GM18909 (cell line): Measurements from ENCODE around the gene MBLAC1.

Source experiments
- ATAC-seq: cut with Tn5 transposase; IDR thresholded peaks from one replicate; pipeline ENCODE4 v1.9.1; 2021; ENCODE audit warnings: mild to moderate bottlenecking; ENCODE audit not compliant: unreplicated experiment, poor library complexity

MBLAC1 gene

DNA sequence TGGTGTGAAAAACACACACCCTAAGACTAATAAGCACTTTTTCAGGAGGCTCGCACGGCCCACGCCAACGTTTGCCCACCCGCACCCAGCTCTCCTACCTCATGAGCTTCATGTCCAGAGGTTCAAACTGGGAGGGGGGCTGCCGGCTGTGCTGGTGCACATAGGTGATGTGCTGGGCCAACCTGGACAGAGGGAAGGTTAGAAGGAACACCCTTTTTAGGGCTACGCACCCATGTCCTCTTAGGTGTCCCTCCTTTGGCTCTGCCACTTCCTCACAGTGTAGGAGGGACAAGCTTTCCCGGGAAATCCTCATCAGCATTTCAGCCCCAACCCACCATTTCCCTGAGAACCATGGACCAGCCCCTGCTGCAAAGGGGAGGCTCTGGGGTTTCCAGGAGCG lies 31.5 kb upstream of the MBLAC1 start:
- no peak for ATAC-seq

DNA sequence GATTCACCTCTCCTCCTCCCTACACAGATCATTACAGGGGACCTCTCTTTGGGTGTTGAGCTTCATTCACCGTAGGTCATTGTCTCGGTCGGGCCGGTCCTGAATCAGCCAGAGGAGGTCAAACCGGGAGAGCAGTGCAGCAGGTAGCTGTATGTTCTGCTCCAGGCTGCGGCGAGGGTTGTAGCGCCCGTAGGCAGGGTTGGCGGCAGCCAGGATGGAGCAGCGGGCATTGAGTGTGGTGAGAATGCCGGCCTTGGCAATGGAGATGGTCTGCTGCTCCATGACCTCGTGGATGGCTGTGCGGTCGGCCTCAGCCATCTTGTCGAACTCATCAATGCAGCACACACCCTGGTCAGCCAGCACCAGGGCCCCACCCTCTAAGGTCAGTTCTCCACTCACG lies 31.1 kb upstream of the MBLAC1 start:
- no peak for ATAC-seq

DNA sequence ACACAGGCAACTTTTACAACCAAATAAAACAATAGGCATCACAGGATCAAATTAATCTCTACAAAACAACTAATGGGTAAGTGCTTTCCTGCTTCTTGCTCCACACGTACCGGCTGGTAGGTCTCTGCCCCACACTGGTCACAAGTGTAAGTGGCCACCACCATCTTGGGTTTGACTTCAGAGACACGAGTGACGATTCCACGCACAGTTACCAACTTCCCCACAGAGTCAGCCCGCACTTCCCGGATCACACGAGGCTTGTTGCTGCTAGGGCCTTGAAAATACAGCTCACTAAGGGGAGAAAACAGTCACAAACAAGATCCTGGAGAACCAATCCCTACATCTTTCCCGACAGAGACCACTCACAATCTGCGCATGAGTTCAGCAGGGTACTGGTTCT lies 27.9 kb upstream of the MBLAC1 start:
- ATAC-seq: no peak

DNA sequence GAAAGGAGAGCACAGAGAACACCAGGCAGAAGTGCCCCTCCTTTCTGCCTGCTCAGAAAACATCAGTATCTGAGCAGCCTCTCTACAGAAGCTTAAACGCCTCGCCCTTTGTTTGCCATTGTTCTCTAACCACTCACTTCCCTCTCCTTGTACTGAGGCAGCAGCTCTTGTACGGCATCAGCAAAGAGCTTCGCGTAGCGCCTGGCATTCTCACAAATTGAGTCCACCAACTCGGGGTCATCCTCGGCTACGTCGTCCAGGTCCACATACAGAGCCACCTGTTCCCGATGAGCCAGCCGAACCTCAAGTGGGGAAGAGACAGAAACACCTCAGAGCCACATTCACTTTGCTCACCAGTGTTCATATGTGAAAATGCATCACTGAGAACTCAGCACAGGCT lies 27.3 kb upstream of the MBLAC1 start:
- no peak for ATAC-seq

DNA sequence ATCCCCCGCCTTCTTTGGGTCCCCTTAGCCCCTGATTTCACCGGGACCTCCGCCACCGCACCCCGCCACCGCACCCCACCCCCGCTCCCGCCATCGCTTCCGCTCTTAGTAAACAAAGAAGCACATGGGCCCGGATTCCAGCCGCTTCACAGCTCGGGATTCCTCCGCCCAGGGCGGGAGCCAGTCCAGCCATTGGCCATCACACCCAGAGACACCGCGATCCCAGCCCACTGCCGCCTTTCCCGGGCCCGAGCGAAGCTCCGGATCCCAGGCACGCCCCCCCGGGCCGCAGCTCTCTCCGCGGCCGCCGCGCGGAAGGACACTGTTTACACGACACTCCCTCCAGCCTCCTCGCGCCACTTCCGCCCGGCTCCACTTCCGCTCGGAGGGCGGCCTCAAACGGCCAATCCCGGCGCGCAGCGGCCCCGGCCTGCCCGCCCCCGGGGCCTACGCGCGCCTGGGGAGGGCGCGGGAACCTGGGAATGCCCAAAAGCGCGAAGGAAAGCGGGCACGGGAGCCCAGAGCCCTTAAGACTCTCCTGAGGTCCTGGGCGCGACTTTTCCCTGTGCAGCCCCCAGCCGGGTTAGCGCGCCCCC lies 26.2 kb upstream of the MBLAC1 start:
- ATAC-seq: peak; percentile 68

DNA sequence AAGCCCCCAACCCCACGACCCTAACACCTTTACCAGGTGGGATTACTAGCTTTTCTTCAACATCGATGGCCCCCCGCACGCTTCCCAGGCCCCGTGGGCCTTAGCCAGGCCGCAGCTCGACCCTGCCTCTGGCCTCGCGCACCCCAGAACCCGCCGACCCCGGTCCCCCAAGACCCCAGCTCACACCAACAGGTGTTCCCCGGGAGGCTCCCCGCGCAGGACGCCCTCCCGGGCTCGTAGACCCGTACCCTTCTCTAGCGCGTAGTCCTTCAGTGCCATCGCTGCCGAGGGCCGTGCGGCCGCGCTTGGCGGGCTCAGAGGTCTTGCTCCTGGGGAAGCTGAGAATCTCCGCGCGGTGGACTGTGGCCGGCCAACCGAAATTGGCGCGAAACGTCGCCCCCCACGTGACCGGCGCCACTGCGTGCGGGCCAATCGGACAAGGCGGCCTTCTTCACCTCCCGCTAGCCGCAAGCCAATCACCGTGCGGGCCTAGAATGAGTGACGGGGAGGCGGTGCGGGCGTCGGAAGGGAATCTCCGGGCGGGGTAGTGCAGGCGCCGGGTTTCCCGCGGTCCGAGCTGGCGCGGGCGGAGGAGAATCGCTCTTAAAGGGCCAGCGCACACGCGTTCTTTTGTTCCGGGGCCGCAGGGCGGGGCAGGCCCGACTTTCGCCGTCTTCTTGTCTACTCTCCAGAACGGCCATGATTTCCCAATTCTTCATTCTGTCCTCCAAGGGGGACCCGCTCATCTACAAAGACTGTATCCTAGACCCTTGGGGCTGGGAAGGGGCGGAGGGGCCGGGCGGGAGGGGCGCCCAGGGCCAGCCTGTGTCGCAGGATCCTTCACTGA lies 25.5 kb upstream of the MBLAC1 start, which contains the start of the genes AP4M1 and MCM7:
AP4M1 (plus strand) TSS at position 628 of the 847 bp plus-strand sequence; CDS start at position 700, 72 bp downstream.
MCM7 (minus strand) TSS at position 382 of the 847 bp plus-strand sequence; CDS start at position 279, 103 bp downstream.
- peak; percentile 85 for ATAC-seq

DNA sequence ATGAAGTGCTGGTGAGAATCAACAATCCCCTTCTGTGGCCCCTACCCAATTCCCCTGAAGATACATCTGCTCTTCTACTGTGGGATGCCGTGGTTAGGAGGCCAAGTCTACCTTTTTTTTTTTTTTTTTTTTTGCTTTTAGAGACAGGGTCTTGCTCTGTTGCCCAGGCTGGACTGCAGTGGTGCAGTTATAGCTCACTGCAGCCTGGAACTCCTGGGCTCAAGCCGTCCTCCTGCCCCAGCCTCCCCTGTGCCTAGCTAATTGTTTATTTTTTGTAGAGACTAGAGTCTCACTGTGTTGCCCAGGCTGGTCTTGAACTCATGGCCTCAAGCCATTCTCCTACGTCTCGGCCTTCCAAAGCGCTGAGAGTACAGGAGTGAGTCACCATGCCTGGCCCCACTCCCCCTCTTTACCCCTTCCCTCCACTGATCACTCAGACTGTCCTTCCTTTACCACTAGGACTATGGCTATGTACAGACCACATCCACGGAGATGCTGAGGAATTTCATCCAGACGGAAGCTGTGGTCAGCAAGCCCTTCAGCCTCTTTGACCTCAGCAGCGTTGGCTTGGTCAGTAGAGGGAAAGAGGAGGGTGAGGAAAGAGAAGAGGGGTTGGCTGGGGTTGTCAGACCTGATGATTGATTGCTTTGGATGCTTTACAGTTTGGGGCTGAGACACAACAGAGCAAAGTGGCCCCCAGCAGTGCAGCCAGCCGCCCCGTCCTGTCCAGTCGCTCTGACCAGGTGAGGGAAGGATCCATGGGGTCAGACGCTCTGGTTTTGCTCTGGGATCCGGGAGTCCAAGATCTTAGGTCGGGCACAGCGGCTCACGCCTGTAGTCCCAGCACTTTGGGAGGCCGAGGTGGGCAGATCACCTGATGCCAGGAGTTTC lies 23.6 kb upstream of the MBLAC1 start:
- ATAC-seq: no peak

DNA sequence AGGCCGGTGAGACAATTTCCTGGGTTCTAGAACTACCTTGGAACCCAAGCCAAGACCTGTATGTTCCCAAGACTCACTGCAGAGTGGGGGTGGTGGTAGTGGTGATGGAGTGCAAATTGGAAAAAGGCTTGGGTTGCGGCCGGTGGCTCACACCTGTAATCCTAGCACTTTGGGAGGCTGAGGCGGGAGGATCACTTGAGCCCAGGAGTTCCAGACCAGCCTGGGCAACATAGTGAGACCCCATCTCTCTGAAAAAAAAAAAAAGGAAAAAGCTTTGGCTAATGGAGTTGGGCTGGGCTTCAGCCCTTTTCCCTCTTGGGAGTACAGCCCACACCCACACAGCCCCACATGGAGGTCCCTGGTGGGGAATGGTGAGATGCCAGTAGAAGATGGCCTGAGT lies 21.2 kb upstream of the MBLAC1 start:
- ATAC-seq: no peak

DNA sequence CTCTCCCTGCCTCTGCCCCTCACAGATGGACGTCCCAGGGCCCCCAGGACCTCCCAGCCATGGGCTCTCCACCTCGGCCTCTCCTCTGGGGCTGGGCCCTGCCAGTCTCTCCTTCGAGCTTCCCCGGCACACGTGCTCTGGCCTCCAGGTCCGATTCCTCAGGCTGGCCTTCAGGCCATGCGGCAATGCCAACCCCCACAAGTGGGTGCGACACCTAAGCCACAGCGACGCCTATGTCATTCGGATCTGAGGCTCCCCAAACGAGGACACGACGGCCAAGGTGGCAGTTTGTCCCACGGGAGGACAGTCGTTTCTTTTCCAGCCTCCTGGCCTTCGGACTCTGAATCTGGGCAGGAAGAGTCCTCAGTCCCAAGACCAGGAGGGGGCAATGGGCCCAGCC lies 20.1 kb upstream of the MBLAC1 start:
- ATAC-seq: no peak

DNA sequence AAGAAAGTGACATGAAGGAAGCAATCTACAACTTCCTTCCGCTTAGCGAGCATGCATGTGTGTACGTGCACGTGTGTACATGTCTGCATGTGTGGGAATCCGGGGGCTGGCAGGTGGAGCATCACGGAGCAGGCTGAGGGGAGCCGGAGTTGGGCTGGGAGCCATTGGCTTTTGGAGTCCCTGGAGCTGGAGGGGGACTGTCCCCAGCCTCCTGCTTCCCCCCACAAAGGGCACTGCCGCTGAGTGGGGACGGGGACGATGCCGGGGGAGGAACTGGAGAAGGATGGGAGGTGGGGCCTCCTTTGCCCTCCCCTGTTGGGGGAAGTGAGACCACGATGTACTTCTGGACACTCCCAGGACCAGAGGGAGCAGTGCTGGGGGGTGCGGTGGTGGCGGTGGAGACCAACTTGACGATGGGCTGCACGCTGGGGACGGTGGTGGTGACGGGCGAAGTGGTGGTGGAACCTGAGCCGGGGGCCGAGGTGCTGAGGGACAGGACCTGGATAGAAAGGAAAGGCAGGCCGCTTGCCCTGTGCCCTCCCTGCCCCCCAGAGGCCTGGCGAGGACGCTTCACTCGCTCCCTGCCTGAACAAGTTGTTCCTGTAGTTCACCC lies 19.5 kb upstream of the MBLAC1 start:
- ATAC-seq: no peak

DNA sequence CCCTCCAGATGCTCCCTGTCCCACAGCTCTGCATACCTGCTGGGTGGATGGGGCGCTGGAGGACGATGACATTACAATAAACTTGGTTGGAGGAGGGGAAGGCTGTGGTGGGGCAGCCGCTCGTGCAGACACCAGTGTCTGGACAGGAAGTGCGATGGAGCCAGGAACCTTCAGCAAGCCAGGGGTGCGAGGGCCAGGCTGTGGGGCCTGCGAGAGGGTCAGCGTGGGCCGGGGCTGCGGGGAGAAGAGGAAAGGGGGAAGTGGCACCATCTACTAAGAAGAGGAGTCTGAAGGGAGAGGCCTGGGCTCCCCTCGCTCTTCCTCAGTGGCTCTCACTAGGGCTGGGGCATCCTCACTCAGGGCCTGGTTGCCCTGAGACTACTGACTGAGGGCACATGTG lies 18.9 kb upstream of the MBLAC1 start:
- ATAC-seq: no peak

DNA sequence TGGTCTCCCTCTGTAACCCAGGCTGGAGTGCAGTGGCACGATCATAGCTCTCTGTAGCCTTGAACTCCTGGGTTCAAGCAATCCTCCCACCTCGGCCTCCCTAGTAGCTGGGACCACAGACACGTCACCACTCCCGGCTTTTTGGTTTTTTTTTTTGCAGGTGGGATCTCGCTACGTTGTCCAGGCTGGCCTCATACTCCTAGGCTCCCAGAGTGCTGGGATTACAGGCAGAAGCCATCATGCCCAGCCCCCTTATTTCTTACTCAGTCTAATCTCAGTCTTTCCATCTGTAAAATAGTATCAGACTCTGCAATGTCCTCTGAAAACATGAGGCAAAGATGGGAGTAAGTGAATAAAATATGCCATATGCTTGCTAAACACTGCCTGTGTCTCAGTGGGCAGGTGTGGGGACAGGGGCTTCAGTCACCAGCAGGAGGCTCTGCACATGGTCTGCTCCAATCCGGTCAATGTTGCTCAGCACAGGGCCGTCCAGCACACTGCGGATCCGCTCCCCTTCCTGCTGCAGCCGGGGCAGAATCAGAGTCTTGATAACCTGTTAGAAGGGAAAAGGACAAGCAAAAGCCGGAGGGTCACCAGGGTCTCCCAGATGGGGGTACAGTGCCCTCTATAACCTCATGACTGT lies 17.1 kb upstream of the MBLAC1 start:
- ATAC-seq: no peak

DNA sequence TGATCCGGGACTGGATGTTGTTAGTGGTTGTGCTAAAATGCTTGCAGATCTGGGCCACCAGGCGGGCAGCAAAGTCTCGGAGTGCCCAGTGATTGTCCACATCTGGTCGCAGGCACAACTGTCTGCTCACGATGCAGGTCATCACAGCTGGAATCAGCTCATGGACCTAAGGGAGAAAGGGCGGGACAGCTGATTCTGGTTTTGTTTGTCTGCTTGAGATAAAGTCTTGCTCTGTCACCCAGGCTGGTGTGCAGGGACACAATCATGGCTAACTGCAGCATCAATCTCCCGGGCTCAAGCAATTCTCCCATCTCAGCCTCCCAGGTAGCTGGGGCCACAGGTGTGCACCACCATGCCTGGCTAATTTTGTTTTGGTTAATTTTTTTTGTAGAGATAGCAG lies 15.6 kb upstream of the MBLAC1 start:
- ATAC-seq: no peak

DNA sequence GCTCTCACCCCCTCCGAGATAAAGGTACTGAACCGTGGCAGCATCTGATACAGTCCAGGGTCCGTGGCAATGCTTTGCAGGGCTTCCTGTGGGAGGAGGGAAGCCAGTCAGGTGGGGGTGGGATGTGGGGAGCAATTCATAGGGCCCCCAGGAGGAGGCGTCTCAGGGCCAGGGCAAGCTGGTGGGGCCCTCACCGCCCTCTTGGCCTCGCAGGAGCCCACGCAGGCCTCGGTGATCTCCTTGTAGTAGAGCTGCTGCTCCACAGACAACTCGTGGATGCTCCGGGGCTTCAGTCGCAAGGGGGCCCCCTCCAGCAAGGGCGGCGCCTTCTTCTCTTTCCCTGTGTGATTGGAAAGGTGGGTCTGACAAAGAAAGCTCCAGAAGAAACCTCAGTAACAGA lies 14.9 kb upstream of the MBLAC1 start:
- ATAC-seq: no peak

DNA sequence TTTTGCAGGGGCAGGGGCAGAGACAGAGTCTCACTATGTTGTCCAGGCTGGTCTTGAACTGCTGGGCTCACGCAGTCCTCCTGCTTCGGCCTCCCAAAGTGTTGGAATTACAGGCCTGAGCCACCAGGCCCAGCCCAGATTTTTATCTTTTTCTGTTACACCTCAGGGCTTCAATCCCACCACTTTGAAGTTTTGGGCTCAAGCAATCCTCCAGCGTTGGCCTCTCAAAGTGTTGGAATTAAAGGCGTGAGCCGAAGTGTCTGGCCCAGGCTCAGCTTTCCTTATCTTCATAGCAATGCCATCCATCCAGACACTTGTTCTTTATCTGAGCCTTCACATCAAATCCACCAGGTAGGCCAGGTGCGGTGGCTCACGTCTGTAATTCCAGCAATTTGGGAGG lies 11.7 kb upstream of the MBLAC1 start:
- no peak for ATAC-seq

DNA sequence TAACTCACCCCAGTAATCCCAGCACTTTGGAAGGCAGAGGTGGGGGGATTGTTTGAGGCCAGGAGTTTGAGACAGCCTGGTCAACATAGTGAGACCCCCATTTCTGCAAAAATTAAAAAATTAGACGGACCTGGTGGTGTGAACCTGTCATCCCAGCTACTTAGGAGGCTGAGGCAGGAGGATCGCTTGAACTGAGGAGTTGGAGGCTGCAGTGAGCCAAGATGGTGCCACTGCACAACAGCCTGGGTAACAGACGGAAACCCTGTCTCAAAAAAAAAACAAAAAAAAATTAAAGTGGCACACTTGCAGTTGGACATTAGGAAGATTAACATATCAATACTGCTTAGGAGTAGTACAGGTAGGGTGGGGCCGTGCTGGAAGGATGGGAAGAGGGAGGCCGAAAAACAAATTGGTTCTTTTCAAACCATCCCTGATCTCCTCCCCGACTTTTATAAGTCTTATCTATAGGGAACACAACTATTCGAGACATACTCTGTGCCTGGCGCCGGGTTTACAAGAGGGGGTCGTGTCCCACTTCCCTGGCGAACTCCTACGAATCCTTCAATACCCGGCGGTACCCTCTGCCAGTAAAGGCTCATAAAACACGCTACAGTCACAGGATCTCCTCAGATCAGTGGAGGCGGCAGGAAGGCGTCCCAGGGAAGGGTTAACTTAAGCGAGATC lies 8.2 kb upstream of the MBLAC1 start:
- ATAC-seq: no peak

DNA sequence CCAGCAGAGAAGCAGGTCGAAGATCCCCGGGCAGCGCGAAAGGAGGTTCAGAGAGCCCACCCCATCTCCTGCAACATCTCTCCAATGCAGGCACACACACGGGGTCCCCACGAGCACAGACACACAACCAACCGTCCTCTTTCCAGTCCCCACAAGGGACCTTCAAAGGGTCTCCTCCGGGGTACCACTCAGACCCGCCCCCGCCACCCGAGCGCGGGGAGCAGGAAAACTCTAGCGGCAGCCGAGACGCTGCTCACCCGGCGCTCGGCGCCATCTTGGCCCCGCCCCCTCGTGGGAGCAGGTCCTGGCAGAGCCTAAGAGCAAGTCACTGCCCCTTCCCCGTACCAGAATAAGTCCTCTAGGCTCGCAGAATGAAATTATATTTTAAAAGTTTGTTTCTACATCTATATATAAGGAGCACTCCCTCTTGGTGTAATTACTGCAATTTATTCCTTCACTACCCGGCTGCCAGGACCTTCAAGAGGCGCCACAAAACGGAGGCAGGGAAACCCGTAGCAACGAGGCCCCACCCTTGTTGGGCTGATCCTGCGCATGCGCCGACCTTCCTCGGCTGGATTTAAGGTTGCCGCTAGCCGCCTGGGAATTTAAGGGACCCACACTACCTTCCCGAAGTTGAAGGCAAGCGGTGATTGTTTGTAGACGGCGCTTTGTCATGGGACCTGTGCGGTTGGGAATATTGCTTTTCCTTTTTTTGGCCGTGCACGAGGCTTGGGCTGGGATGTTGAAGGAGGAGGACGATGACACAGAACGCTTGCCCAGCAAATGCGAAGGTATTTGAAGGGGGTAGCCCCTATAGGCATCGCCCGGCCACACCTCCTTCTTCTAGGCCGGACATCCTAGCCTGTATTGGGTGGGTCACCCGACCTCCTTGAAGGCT lies 7.4 kb upstream of the MBLAC1 start, which contains the start of the genes CNPY4 and TAF6:
CNPY4 (plus strand) TSS at position 563 of the 898 bp plus-strand sequence; CDS start at position 674, 111 bp downstream.
TAF6 (minus strand) TSS at position 287 of the 898 bp plus-strand sequence. CDS start 5,149 bp downstream, outside the sequence.
- ATAC-seq: peak; percentile 76
